HG03175 (cell line): Measurements from ENCODE around the gene WDR1.

Experiments
- ATAC-seq: cut with Tn5 transposase; IDR thresholded peaks from one replicate; pipeline ENCODE4 v1.9.1; 2021; ENCODE audit warnings: mild to moderate bottlenecking, moderate library complexity; ENCODE audit not compliant: unreplicated experiment

Gene WDR1

GRCh38 chr4:10075158-10075863, 41.3 kb downstream of the WDR1 start:
- no peak for ATAC-seq

GRCh38 chr4:10074767-10075105, 41.9 kb downstream of the WDR1 start:
- ATAC-seq: no peak

- no peak for ATAC-seq
Observed at GRCh38 chr4:10074076-10074766, 42.4 kb downstream of the WDR1 start.

- ATAC-seq: no peak
Observed at GRCh38 chr4:10072420-10073017, 44.1 kb downstream of the WDR1 start.

- ATAC-seq: no peak
Observed at GRCh38 chr4:10069075-10069642, 47.4 kb downstream of the WDR1 start.

GRCh38 chr4:10066670-10067651, 49.6 kb downstream of the WDR1 start:
- no peak for ATAC-seq

GRCh38 chr4:10066206-10066605, 50.4 kb downstream of the WDR1 start:
- no peak for ATAC-seq

- no peak for ATAC-seq
Observed at GRCh38 chr4:10063544-10064300, 52.9 kb downstream of the WDR1 start.

- no peak for ATAC-seq
Observed at GRCh38 chr4:10061650-10062415, 54.8 kb downstream of the WDR1 start.

- no peak for ATAC-seq
Observed at GRCh38 chr4:10058371-10058770, 58.2 kb downstream of the WDR1 start.

- no peak for ATAC-seq
Observed at GRCh38 chr4:10057023-10057395, 59.6 kb downstream of the WDR1 start.

GRCh38 chr4:10056334-10057022, 60.1 kb downstream of the WDR1 start:
- no peak for ATAC-seq

GRCh38 chr4:10055871-10056270, 60.7 kb downstream of the WDR1 start:
- ATAC-seq: no peak

GRCh38 chr4:10054571-10055041, 62.0 kb downstream of the WDR1 start:
- ATAC-seq: no peak

- no peak for ATAC-seq
Observed at GRCh38 chr4:10053635-10054453, 62.8 kb downstream of the WDR1 start.

- ATAC-seq: no peak
Observed at GRCh38 chr4:10051517-10052135, 65.0 kb downstream of the WDR1 start.

GRCh38 chr4:10050721-10051120, 65.9 kb downstream of the WDR1 start:
- ATAC-seq: no peak
